Mesendoderm (in vitro differentiated cells): ENCODE data around the gene ADAMTS9.

Experiments used
- DNase-seq: peaks from one replicate; pipeline ENCODE4 v3.0.0; 2013
- H2AK5ac ChIP-seq: 2 replicates; pipeline ENCODE4 v1.6.1; 2013; ENCODE audit warnings: low read length, inconsistent platforms
- H2BK120ac ChIP-seq: 2 replicates; pipeline ENCODE4 v1.6.1; 2013; ENCODE audit warnings: low read depth, mild to moderate bottlenecking, low read length, moderate library complexity, mixed read lengths
- H2BK15ac ChIP-seq: replicated peaks from 2 replicates; pipeline ENCODE4 v1.6.1; 2013; ENCODE audit warnings: low read depth, mild to moderate bottlenecking, moderate library complexity
- H2BK5ac ChIP-seq: 2 replicates; pipeline ENCODE4 v1.6.1; 2013; ENCODE audit warnings: low read length, inconsistent platforms
- H3K18ac ChIP-seq: 2 replicates; pipeline ENCODE4 v1.6.1; 2013; ENCODE audit warnings: mild to moderate bottlenecking, low read length, mixed read lengths
- H3K23ac ChIP-seq: one replicate; pipeline ENCODE4 v1.6.1; 2013; ENCODE audit warnings: low read length
- H3K27ac ChIP-seq: 2 replicates; pipeline ENCODE4 v1.5.1; 2013; ENCODE audit warnings: low read depth, mild to moderate bottlenecking, inconsistent platforms, low read length, moderate library complexity
- H3K27me3 ChIP-seq: 2 replicates; pipeline ENCODE4 v1.6.1; 2013; ENCODE audit warnings: low read length, control low read depth, mild to moderate bottlenecking, inconsistent platforms; ENCODE audit not compliant: insufficient read depth, poor library complexity
- H3K36me3 ChIP-seq: 2 replicates; pipeline ENCODE4 v1.6.1; 2013; ENCODE audit warnings: low read length, inconsistent platforms; ENCODE audit not compliant: control insufficient read depth, insufficient read depth
- H3K4ac ChIP-seq: one replicate; pipeline ENCODE4 v1.6.1; 2013; ENCODE audit warnings: low read depth, mild to moderate bottlenecking, low read length, moderate library complexity
- H3K4me1 ChIP-seq: 2 replicates; pipeline ENCODE4 v1.6.1; 2013; ENCODE audit warnings: low read depth, low read length, inconsistent platforms; ENCODE audit not compliant: control insufficient read depth
- H3K4me2 ChIP-seq: 2 replicates; pipeline ENCODE4 v1.6.1; 2013; ENCODE audit warnings: low read length
- H3K4me3 ChIP-seq: 2 replicates; pipeline ENCODE4 v1.5.1; 2013; ENCODE audit warnings: mild to moderate bottlenecking, low read length
- H3K56ac ChIP-seq: one replicate; pipeline ENCODE4 v1.6.1; 2013; ENCODE audit warnings: low read length
- H3K79me1 ChIP-seq: 2 replicates; pipeline ENCODE4 v1.6.1; 2013; ENCODE audit warnings: low read length, inconsistent platforms
- H3K79me2 ChIP-seq: 2 replicates; pipeline ENCODE4 v1.6.1; 2013; ENCODE audit warnings: mild to moderate bottlenecking, low read length; ENCODE audit not compliant: control insufficient read depth, insufficient read depth
- H3K9ac ChIP-seq: 2 replicates; pipeline ENCODE4 v1.6.1; 2013; ENCODE audit warnings: low read length, inconsistent platforms
- H4K5ac ChIP-seq: one replicate; pipeline ENCODE4 v1.6.1; 2013; ENCODE audit warnings: low read length
- H4K8ac ChIP-seq: one replicate; pipeline ENCODE4 v1.6.1; 2013; ENCODE audit warnings: low read depth, mild to moderate bottlenecking, control low read depth, low read length, moderate library complexity
- WGBS: extraction: QIAGEN DNeasy Blood & Tissue Kit; methylation state at CpG from one replicate; pipeline ENCODE4 v1.1.7; 2013; ENCODE audit warnings: low lambda C conversion rate, missing lambda C conversion rate; ENCODE audit not compliant: insufficient coverage; ENCODE audit errors: extremely low coverage; 5-methylcytosine and 5-hydroxymethylcytosine counted together

Gene ADAMTS9

GRCh38 chr3:64566859-64567258 lies 120.9 kb downstream of the ADAMTS9 start:
- DNase-seq, result no peak
- H3K9ac ChIP-seq, result no peak overlapping the region
- no peak overlapping the region for H3K4me2 ChIP-seq
- no peaks in the 10 kb centered on the region for H3K4me1 ChIP-seq
- no peak overlapping the region for H4K8ac ChIP-seq
- no peak overlapping the region for H3K18ac ChIP-seq
- H3K4ac ChIP-seq, result no peak overlapping the region
- WGBS, result no CpG with 5 or more reads among the region's 3 CpGs
- H4K5ac ChIP-seq, result no peak overlapping the region
- H2AK5ac ChIP-seq, result no peak overlapping the region
- H3K36me3 ChIP-seq, result no peaks in the 10 kb centered on the region
- no peak overlapping the region for H3K4me3 ChIP-seq
- no peak overlapping the region for H2BK5ac ChIP-seq
- H3K56ac ChIP-seq, result no peak overlapping the region
- H2BK120ac ChIP-seq, result no peak overlapping the region
- no peaks in the 10 kb centered on the region for H3K27me3 ChIP-seq
- no peaks in the 10 kb centered on the region for H3K79me2 ChIP-seq
- H3K79me1 ChIP-seq, result no peaks in the 10 kb centered on the region
- H3K27ac ChIP-seq, result no peak overlapping the region
- H3K23ac ChIP-seq, result no peak overlapping the region
- no peak overlapping the region for H2BK15ac ChIP-seq

DNA sequence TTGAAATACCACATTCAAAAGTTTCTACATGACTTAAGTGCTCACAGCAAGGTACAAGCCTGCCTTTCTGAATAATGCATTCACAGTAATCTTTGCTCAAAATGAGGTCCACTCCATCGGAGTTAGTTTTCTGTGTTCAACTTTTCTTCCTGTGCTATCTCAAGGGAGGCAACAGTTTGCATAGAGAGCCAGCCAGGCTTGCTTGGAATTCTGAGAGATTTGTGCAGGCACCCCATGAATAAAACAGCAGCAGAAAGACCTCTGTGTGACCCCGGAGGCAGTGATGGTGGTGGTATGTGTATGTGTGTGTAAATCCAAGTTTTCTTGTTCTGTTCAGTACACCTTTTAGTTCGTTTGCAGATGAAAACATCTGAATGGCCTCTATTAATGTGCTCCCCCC lies 124.0 kb downstream of the ADAMTS9 start:
- no peak overlapping the region for H3K18ac ChIP-seq
- H2AK5ac ChIP-seq, result no peak overlapping the region
- H3K27ac ChIP-seq, result no peak overlapping the region
- H3K56ac ChIP-seq, result no peak overlapping the region
- no CpG with 5 or more reads among the region's 3 CpGs for WGBS
- no peaks in the 10 kb centered on the region for H3K79me2 ChIP-seq
- H3K23ac ChIP-seq, result no peak overlapping the region
- H2BK120ac ChIP-seq, result no peak overlapping the region
- no peak overlapping the region for H2BK15ac ChIP-seq
- H4K5ac ChIP-seq, result no peak overlapping the region
- no peak overlapping the region for H2BK5ac ChIP-seq
- H3K9ac ChIP-seq, result no peak overlapping the region
- H4K8ac ChIP-seq, result no peak overlapping the region
- no peaks in the 10 kb centered on the region for H3K4me1 ChIP-seq
- no peak overlapping the region for H3K4me2 ChIP-seq
- H3K27me3 ChIP-seq, result no peaks in the 10 kb centered on the region
- H3K79me1 ChIP-seq, result no peaks in the 10 kb centered on the region
- no peaks in the 10 kb centered on the region for H3K36me3 ChIP-seq
- H3K4ac ChIP-seq, result no peak overlapping the region
- no peak overlapping the region for H3K4me3 ChIP-seq
- DNase-seq, result no peak

DNA sequence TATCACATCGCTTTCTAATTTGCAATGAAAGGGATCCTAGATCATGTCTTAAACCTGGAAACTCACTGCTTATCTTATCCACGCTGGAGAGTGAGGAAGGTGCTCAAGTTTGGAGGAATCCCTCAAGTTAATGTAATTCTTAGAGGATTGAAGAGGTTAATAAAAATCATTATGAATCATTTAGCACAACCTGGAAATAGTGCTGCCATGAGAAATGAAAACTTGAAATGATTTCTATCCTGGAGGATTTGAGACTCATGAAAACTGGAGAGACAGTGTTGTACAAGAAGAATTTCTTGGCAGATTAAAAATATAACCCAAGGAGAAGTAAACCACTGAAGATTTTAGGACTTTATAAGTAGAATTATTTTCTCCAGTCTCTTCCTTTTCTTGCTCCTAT lies 125.9 kb downstream of the ADAMTS9 start:
- Histone ChIP-seq H3K9ac (no peak overlapping the region), H3K79me2 (no peaks in the 10 kb centered on the region), H3K27ac (no peak overlapping the region), H2BK120ac (no peak overlapping the region), H2AK5ac (no peak overlapping the region), H3K36me3 (no peaks in the 10 kb centered on the region), H3K4me1 (no peaks in the 10 kb centered on the region), H3K4me3 (no peak overlapping the region), H2BK15ac (no peak overlapping the region), H3K23ac (no peak overlapping the region), H2BK5ac (no peak overlapping the region), H3K4me2 (no peak overlapping the region), H3K56ac (no peak overlapping the region), H3K79me1 (no peaks in the 10 kb centered on the region), H3K4ac (no peak overlapping the region), H4K5ac (no peak overlapping the region), H4K8ac (no peak overlapping the region), H3K27me3 (no peaks in the 10 kb centered on the region), H3K18ac (no peak overlapping the region)
- DNase-seq, result no peak
- WGBS, result no CpG with 5 or more reads among the region's 2 CpGs

DNA sequence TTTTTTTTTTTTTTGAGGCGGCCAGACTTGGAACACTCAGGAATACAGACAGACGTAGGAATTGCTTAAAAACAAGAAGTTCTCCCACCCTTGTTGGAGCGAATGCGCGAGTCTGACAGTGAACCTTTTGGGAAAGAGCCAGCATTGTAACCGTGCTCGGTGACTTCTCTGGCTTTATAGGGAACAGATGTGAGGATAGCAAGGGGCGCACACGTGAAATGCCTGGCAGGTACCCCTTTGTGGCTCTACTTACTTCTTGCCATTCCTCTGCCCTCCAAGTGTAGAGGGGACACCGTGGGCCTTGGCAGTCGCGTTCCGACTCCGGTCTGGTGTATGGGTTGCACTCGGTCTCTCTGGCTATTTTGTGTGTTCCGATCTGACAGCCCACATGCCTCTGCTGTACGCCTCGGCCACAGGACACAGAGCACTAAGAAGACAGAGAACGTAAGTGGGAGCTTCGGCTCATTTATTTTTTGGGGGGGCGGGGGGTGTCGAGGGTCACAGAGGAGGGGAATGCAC lies 126.4 kb downstream of the ADAMTS9 start:
- no peaks in the 10 kb centered on the region for H3K79me2 ChIP-seq
- no peaks in the 10 kb centered on the region for H3K36me3 ChIP-seq
- no peak overlapping the region for H3K18ac ChIP-seq
- no peak overlapping the region for H2AK5ac ChIP-seq
- H3K9ac ChIP-seq, result no peak overlapping the region
- no peak overlapping the region for H4K8ac ChIP-seq
- no peak for DNase-seq
- H2BK15ac ChIP-seq, result no peak overlapping the region
- no CpG with 5 or more reads among the region's 22 CpGs for WGBS
- no peak overlapping the region for H2BK5ac ChIP-seq
- H3K79me1 ChIP-seq, result no peaks in the 10 kb centered on the region
- H3K27me3 ChIP-seq, result no peaks in the 10 kb centered on the region
- H3K23ac ChIP-seq, result no peak overlapping the region
- H3K27ac ChIP-seq, result no peak overlapping the region
- no peak overlapping the region for H2BK120ac ChIP-seq
- no peak overlapping the region for H3K4me3 ChIP-seq
- H3K4me1 ChIP-seq, result no peaks in the 10 kb centered on the region
- no peak overlapping the region for H3K56ac ChIP-seq
- no peak overlapping the region for H3K4me2 ChIP-seq
- H3K4ac ChIP-seq, result no peak overlapping the region
- no peak overlapping the region for H4K5ac ChIP-seq

DNA sequence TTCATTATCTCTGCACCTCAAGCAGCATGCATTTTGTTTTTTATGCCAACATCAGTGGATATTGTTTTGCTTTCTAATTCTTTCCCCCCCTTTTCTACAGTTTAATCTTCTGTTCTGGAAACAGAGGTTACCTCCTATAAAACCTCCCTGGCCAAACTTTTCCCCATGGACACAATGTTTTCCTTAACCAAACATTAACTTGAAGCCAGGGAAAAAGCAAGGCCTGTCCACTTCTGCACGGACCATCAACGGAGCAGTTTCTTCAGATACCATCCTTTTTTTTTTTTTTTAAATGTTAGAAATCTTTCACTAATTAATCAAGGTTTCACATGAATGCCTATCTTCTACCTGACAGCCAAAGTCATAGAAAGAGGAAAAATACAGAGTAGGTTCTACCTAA lies 127.0 kb downstream of the ADAMTS9 start:
- no peak overlapping the region for H3K56ac ChIP-seq
- no peak for DNase-seq
- no CpG with 5 or more reads among the region's 2 CpGs for WGBS
- no peak overlapping the region for H3K4me2 ChIP-seq
- no peaks in the 10 kb centered on the region for H3K4me1 ChIP-seq
- H3K18ac ChIP-seq, result no peak overlapping the region
- no peak overlapping the region for H2BK120ac ChIP-seq
- H3K27me3 ChIP-seq, result no peaks in the 10 kb centered on the region
- no peak overlapping the region for H3K27ac ChIP-seq
- H2BK15ac ChIP-seq, result no peak overlapping the region
- H4K5ac ChIP-seq, result no peak overlapping the region
- H3K4ac ChIP-seq, result no peak overlapping the region
- H2BK5ac ChIP-seq, result no peak overlapping the region
- H3K79me2 ChIP-seq, result no peaks in the 10 kb centered on the region
- no peak overlapping the region for H3K23ac ChIP-seq
- no peaks in the 10 kb centered on the region for H3K36me3 ChIP-seq
- no peak overlapping the region for H2AK5ac ChIP-seq
- no peak overlapping the region for H3K9ac ChIP-seq
- no peaks in the 10 kb centered on the region for H3K79me1 ChIP-seq
- H4K8ac ChIP-seq, result no peak overlapping the region
- no peak overlapping the region for H3K4me3 ChIP-seq

GRCh38 chr3:64559588-64559987 lies 128.2 kb downstream of the ADAMTS9 start:
- DNase-seq, result no peak
- H3K9ac ChIP-seq, result no peak overlapping the region
- WGBS, result no CpG with 5 or more reads among the region's 7 CpGs
- H3K4me2 ChIP-seq, result no peak overlapping the region
- H2BK5ac ChIP-seq, result no peak overlapping the region
- H3K79me1 ChIP-seq, result no peaks in the 10 kb centered on the region
- no peaks in the 10 kb centered on the region for H3K36me3 ChIP-seq
- H2BK15ac ChIP-seq, result no peak overlapping the region
- no peak overlapping the region for H4K8ac ChIP-seq
- no peaks in the 10 kb centered on the region for H3K27me3 ChIP-seq
- no peak overlapping the region for H3K56ac ChIP-seq
- H3K27ac ChIP-seq, result no peak overlapping the region
- H3K4me3 ChIP-seq, result no peak overlapping the region
- H2AK5ac ChIP-seq, result no peak overlapping the region
- no peak overlapping the region for H3K4ac ChIP-seq
- H2BK120ac ChIP-seq, result no peak overlapping the region
- H3K18ac ChIP-seq, result no peak overlapping the region
- H3K23ac ChIP-seq, result no peak overlapping the region
- no peak overlapping the region for H4K5ac ChIP-seq
- no peaks in the 10 kb centered on the region for H3K4me1 ChIP-seq
- H3K79me2 ChIP-seq, result no peaks in the 10 kb centered on the region
